ENCODE results near the gene PTTG1IP. TPM values are rescaled to one million over a fixed set of nuclear protein-coding genes. Genes with fewer than 3 reads are reported as not detected.

PTTG1IP gene
- polyA plus RNA-seq, 1 donor (not counting 4 experiments of a cell fraction or from before 2014, with no cell fraction given): 132 TPM

DNA sequence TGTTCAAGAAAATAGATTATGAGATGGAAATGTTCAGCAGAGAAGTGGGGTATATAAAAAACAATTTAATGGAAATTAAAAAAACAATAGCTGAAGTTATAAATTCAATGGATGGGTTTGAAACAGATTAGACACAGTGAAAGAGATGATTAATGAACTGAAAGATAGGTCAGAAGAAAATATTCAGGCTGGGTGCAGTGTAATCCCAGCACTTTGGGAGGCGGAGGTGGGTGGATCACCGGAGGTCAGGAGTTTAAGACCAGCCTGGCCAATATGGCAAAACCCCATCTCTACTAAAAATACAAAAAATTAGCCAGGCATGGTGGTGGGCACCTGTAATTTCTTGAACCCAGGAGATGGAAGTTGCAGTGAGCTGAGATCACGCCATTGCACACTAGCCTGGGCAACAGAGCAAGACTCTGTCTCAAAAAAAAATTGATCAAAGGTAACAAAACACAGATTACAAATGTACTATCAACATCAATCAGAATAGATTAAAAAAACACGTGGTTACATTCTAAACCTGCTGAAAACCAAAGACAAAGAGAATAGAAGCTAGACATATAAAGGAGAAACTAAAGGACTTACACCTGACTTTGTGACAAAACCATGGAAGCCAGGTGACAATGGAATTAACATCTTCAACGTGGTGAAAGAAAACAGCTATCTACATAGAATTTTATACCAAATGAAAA, 50.9 kb downstream of the PTTG1IP start:
- dilution Hi-C loops (cut with MboI; ENCODE audit: extremely low pct_ligation_motif_present, low sequenced_read_pairs): no loop called here
- Histone ChIP-seq H3K27me3 (ENCODE audit: control insufficient read depth, extremely low read depth, insufficient read depth, low read length) (no peaks in the 10 kb centered on the region), H3K4me2 (ENCODE audit: control insufficient read depth, extremely low read depth, insufficient read depth, low read depth, low read length) (no peak overlapping the region), H3K9me1 (ENCODE audit: control insufficient read depth, extremely low read depth, insufficient read depth, low read length) (no peaks in the 10 kb centered on the region), H3K36me3 (ENCODE audit: control insufficient read depth in 2 of 2, extremely low read depth in 1 of 2, insufficient read depth in 2 of 2, low read length in 2 of 2) (no peaks in the 10 kb centered on the region), H3K9me3 (ENCODE audit: control insufficient read depth, low read depth, low read length) (peaks cover 5% of the 10 kb centered on the region), H3K79me2 (ENCODE audit: control insufficient read depth, insufficient read depth, low read length) (no peaks in the 10 kb centered on the region), H3K4me1 (ENCODE audit: control insufficient read depth, extremely low read depth, insufficient read depth, low read length) (no peaks in the 10 kb centered on the region), H3K27ac (ENCODE audit: control insufficient read depth, insufficient read depth, low read length) (no peak overlapping the region), H2AFZ (ENCODE audit: control insufficient read depth, low read length) (no peak overlapping the region), H3K4me3 (ENCODE audit: control insufficient read depth in 2 of 3, extremely low read depth in 1 of 3, insufficient read depth in 2 of 3, low read depth in 1 of 3, low read length in 3 of 3) (no peak overlapping the region), H3K9ac (ENCODE audit: control insufficient read depth, extremely low read depth, insufficient read depth, low read length) (no peak overlapping the region), H4K20me1 (ENCODE audit: control insufficient read depth, extremely low read depth, insufficient read depth, low read length) (no peaks in the 10 kb centered on the region)
- DNase-seq (ENCODE audit: low read depth, low spot score): no peak
- FAIRE-seq: no peak
- TF ChIP-seq EZH2 (IDR thresholded peaks at IDR 0.05; ENCODE audit: low read length): no peak

DNA sequence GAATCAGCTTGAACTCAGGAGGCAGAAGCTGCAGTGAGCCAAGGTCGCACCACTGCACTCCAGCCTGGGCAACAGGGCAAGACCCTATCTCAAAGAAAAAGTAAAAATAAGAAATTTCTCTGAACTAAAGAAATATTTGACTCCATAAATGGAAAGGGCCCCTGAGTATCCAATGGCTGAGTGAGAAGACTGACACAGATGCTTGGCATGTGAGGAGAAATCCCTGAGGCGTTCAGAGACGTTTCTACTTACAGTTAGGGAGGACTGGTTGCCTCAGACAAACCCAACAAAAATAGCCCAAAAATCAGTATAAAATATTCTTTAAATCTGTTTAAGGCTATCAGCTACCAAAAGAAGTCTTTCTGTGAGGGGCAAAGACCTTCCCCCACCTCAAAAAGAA, 52.6 kb downstream of the PTTG1IP start:
- Histone ChIP-seq H3K27me3 (ENCODE audit: control insufficient read depth, extremely low read depth, insufficient read depth, low read length) (no peaks in the 10 kb centered on the region), H3K79me2 (ENCODE audit: control insufficient read depth, insufficient read depth, low read length) (peaks cover 14% of the 10 kb centered on the region), H3K36me3 (ENCODE audit: control insufficient read depth in 2 of 2, extremely low read depth in 1 of 2, insufficient read depth in 2 of 2, low read length in 2 of 2) (no peaks in the 10 kb centered on the region), H3K9me3 (ENCODE audit: control insufficient read depth, low read depth, low read length) (peaks cover 5% of the 10 kb centered on the region), H2AFZ (ENCODE audit: control insufficient read depth, low read length) (no peak overlapping the region), H3K9ac (ENCODE audit: control insufficient read depth, extremely low read depth, insufficient read depth, low read length) (no peak overlapping the region), H3K4me3 (ENCODE audit: control insufficient read depth in 2 of 3, extremely low read depth in 1 of 3, insufficient read depth in 2 of 3, low read depth in 1 of 3, low read length in 3 of 3) (no peak overlapping the region), H3K27ac (ENCODE audit: control insufficient read depth, insufficient read depth, low read length) (no peak overlapping the region), H3K4me1 (ENCODE audit: control insufficient read depth, extremely low read depth, insufficient read depth, low read length) (no peaks in the 10 kb centered on the region), H3K9me1 (ENCODE audit: control insufficient read depth, extremely low read depth, insufficient read depth, low read length) (no peaks in the 10 kb centered on the region), H3K4me2 (ENCODE audit: control insufficient read depth, extremely low read depth, insufficient read depth, low read depth, low read length) (no peak overlapping the region), H4K20me1 (ENCODE audit: control insufficient read depth, extremely low read depth, insufficient read depth, low read length) (peaks cover 7% of the 10 kb centered on the region)
- dilution Hi-C loops (cut with MboI; ENCODE audit: extremely low pct_ligation_motif_present, low sequenced_read_pairs): no loop called here
- DNase-seq (ENCODE audit: low read depth, low spot score): no peak
- TF ChIP-seq, protein P1, sequence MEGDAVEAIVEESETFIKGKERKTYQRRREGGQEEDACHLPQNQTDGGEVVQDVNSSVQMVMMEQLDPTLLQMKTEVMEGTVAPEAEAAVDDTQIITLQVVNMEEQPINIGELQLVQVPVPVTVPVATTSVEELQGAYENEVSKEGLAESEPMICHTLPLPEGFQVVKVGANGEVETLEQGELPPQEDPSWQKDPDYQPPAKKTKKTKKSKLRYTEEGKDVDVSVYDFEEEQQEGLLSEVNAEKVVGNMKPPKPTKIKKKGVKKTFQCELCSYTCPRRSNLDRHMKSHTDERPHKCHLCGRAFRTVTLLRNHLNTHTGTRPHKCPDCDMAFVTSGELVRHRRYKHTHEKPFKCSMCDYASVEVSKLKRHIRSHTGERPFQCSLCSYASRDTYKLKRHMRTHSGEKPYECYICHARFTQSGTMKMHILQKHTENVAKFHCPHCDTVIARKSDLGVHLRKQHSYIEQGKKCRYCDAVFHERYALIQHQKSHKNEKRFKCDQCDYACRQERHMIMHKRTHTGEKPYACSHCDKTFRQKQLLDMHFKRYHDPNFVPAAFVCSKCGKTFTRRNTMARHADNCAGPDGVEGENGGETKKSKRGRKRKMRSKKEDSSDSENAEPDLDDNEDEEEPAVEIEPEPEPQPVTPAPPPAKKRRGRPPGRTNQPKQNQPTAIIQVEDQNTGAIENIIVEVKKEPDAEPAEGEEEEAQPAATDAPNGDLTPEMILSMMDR (optimal IDR thresholded peaks at IDR 0.05 in 1 of 3, IDR thresholded peaks at IDR 0.05 in 1 of 3, conservative IDR thresholded peaks at IDR 0.05 in 1 of 3; ENCODE audit: extremely low read depth in 1 of 3, insufficient read depth in 2 of 3, low read length in 3 of 3): no peak
- TF ChIP-seq EZH2 (IDR thresholded peaks at IDR 0.05; ENCODE audit: low read length): no peak
- no peak for FAIRE-seq
